HepG2 (cell line): ENCODE results near the gene MTFR1L. TPM values are rescaled to one million over a fixed set of nuclear protein-coding genes. Genes with fewer than 3 reads are reported as not detected.

ENCODE experiments used
- ERF ChIP-seq: IDR thresholded peaks from 2 replicates; pipeline ENCODE4 v1.6.1; 2018; ENCODE audit warnings: missing biosample characterization, missing genetic modification reagents
- FUBP1 ChIP-seq: sonication (generic); formaldehyde crosslinking; IDR thresholded peaks from 2 replicates; pipeline ENCODE4 v1.5.1; 2020; ENCODE audit warnings: missing genetic modification reagents, mild to moderate bottlenecking, borderline replicate concordance
- GMEB1 ChIP-seq: sonication (generic); formaldehyde crosslinking; IDR thresholded peaks from 2 replicates; pipeline ENCODE4 v1.5.1; 2020; ENCODE audit warnings: missing genetic modification reagents, mild to moderate bottlenecking, borderline replicate concordance
- KLF16 ChIP-seq, 2 experiments: sonication (generic) in 1 of 2; formaldehyde crosslinking in 1 of 2; IDR thresholded peaks; 2 replicates each; pipeline versions ENCODE4 v1.6.1 to v1.8.0; 2016 to 2023; ENCODE audit warnings: missing genetic modification reagents in 2 of 2, missing compliant biosample characterization in 1 of 2
- KMT2B ChIP-seq: IDR thresholded peaks from 2 replicates; pipeline ENCODE4 v1.6.1; 2016; ENCODE audit warnings: missing genetic modification reagents, missing compliant biosample characterization
- MXD4 ChIP-seq: IDR thresholded peaks from 2 replicates; pipeline ENCODE4 v1.6.1; 2016; ENCODE audit warnings: mild to moderate bottlenecking, missing biosample characterization, missing genetic modification reagents
- PHF5A ChIP-seq: IDR thresholded peaks from one replicate; pipeline ENCODE4 v1.6.1; 2018; ENCODE audit warnings: low read depth, missing genetic modification reagents; ENCODE audit not compliant: unreplicated experiment
- REPIN1 ChIP-seq: sonication (generic); formaldehyde crosslinking; IDR thresholded peaks from 2 replicates; pipeline ENCODE4 v1.8.0; 2022; ENCODE audit warnings: missing genetic modification reagents, low read depth, mild to moderate bottlenecking, borderline replicate concordance
- SP5 ChIP-seq: IDR thresholded peaks from 2 replicates; pipeline ENCODE4 v1.6.1; 2016; ENCODE audit warnings: low read depth, borderline replicate concordance
- UBTF ChIP-seq: sonication (generic); formaldehyde crosslinking; IDR thresholded peaks from 2 replicates; pipeline ENCODE4 v1.4.0; 2020; ENCODE audit warnings: mild to moderate bottlenecking, missing genetic modification reagents
- ZNF616 ChIP-seq: sonication (generic); formaldehyde crosslinking; IDR thresholded peaks from 2 replicates; pipeline ENCODE4 v1.5.0; 2020; ENCODE audit warnings: low read depth, mild to moderate bottlenecking, missing genetic modification reagents
- ZSCAN30 ChIP-seq: sonication (generic); formaldehyde crosslinking; IDR thresholded peaks from 2 replicates; pipeline ENCODE4 v1.5.0; 2020; ENCODE audit warnings: mild to moderate bottlenecking, missing genetic modification reagents
- polyA plus RNA-seq, 8 experiments: library from polyadenylated mRNA; depleted of rRNA in 3 of 8; stranded (reverse) in 7 of 8; unstranded in 1 of 8; fragments of >200 nt; fragmentation: Illumina TruSeq in 4 of 8; extraction: Trizol in 4 of 8; gene quantifications; 2 replicates each; pipeline versions ENCODE4 v1.2.1 to v1.2.3, GENCODE V29; 2011 to 2016; ENCODE audit warnings: low read depth in 4 of 8, missing spikeins in 1 of 8, mixed read lengths in 1 of 8; ENCODE audit not compliant: insufficient read depth in 1 of 8
- total RNA-seq, 5 experiments: library from RNA; depleted of rRNA; stranded (reverse); fragments of >200 nt; fragmentation: Illumina TruSeq; extraction: Trizol; gene quantifications; 2 replicates each; pipeline ENCODE4 v1.2.3, GENCODE V29; 2016; ENCODE audit warnings: low read depth in 1 of 5
- TF ChIP-seq, protein P1 (sequence below): sonication (generic); formaldehyde crosslinking; IDR thresholded peaks from 2 replicates; pipeline ENCODE4 v1.5.0; 2020; ENCODE audit warnings: mild to moderate bottlenecking, missing genetic modification reagents

The MTFR1L gene
- total and polyA plus RNA-seq, 2 of the 13 experiments (the other 11 are each of a cell fraction or from before 2014, with no cell fraction given) = 38.0 to 55.7 TPM

DNA sequence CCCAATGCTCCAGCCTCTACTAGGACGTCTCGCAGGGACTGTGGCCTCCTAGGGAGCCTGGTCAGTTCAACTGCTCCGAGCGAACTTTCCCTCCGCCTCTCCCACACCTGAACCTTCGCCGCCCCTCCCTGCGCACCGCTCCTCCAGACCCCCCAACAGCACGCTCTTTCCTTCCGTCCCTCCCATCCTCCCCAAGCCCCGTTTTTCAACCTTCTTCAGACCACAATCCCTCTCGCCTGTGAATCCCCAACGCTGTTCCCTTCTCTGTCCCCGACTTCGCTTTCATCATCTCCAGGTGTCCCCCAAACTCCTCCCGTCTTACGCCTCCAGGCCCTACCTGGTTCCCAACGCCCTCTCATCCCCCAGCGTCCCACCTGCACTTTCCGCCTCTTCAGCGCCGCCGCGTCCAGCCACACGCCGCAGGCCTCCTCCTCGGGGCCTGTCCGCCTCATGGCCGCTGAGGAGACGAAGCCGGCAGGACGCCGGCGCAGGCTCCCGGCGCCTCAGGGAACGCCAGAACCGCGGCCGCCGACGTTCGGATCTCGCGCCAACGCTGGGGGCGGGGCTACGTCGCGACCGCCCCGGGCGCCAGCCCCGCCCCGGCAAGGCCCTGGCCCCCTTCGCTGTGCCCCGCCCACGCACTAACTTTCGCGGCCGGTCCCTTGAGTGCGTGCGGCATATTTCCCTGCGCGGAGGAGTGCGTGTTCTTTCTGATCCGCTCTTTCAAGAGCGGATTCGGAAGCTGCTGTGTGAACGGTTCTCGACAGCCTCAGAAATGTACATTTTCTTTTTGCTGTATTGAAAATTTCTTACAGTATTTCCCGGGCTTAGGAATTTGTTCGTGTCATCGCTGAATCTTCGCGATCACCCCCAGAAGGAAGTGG, 39.4 kb downstream of the MTFR1L start, which contains the start of gene AUNIP (continued):
- TF ChIP-seq PHF5A = peak; percentile 77
- no peak for TF ChIP-seq ZSCAN30 (CRISPR knock-in tag)
- peak; percentile 50; the same call in 1 of the 2 replicates for TF ChIP-seq ERF (CRISPR knock-in tag)
- peak; percentile 62 for TF ChIP-seq REPIN1 (CRISPR knock-in tag)
- TF ChIP-seq SP5 (CRISPR knock-in tag) = peak; percentile 87
- peak; percentile 81 for TF ChIP-seq KMT2B (CRISPR knock-in tag)
- peak; percentile 94 for TF ChIP-seq GMEB1 (CRISPR knock-in tag)
- TF ChIP-seq, protein P1, sequence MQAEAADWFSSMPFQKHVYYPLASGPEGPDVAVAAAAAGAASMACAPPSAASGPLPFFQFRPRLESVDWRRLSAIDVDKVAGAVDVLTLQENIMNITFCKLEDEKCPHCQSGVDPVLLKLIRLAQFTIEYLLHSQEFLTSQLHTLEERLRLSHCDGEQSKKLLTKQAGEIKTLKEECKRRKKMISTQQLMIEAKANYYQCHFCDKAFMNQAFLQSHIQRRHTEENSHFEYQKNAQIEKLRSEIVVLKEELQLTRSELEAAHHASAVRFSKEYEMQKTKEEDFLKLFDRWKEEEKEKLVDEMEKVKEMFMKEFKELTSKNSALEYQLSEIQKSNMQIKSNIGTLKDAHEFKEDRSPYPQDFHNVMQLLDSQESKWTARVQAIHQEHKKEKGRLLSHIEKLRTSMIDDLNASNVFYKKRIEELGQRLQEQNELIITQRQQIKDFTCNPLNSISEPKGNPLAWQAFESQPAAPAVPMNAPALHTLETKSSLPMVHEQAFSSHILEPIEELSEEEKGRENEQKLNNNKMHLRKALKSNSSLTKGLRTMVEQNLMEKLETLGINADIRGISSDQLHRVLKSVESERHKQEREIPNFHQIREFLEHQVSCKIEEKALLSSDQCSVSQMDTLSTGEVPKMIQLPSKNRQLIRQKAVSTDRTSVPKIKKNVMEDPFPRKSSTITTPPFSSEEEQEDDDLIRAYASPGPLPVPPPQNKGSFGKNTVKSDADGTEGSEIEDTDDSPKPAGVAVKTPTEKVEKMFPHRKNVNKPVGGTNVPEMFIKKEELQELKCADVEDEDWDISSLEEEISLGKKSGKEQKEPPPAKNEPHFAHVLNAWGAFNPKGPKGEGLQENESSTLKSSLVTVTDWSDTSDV (CRISPR knock-in tag) = peak; percentile 23; the same call in 1 of the 2 replicates
- peak in 1 of 2 experiments; percentile 83; a peak in 2 of 4 replicates for TF ChIP-seq KLF16 (CRISPR knock-in tag; IDR thresholded peaks at IDR 0.05)
- no peak for TF ChIP-seq FUBP1 (CRISPR knock-in tag)
- peak; percentile 82; the same call in 1 of the 2 replicates for TF ChIP-seq ZNF616
- peak; percentile 77; the same call in 1 of the 2 replicates for TF ChIP-seq UBTF
- peak; percentile 95 for TF ChIP-seq MXD4 (CRISPR knock-in tag)
